Measurements from ENCODE around the gene CACNA1H.

CACNA1H gene

GRCh38 chr16:1261131-1261892, 108.4 kb downstream of the CACNA1H start:
- no peak overlapping the region for H3K27ac ChIP-seq
- TF ChIP-seq, protein P1, sequence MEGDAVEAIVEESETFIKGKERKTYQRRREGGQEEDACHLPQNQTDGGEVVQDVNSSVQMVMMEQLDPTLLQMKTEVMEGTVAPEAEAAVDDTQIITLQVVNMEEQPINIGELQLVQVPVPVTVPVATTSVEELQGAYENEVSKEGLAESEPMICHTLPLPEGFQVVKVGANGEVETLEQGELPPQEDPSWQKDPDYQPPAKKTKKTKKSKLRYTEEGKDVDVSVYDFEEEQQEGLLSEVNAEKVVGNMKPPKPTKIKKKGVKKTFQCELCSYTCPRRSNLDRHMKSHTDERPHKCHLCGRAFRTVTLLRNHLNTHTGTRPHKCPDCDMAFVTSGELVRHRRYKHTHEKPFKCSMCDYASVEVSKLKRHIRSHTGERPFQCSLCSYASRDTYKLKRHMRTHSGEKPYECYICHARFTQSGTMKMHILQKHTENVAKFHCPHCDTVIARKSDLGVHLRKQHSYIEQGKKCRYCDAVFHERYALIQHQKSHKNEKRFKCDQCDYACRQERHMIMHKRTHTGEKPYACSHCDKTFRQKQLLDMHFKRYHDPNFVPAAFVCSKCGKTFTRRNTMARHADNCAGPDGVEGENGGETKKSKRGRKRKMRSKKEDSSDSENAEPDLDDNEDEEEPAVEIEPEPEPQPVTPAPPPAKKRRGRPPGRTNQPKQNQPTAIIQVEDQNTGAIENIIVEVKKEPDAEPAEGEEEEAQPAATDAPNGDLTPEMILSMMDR (IDR thresholded peaks at IDR 0.05), result no peak
- TF ChIP-seq ZFX (IDR thresholded peaks at IDR 0.05; ENCODE audit: borderline replicate concordance), result no peak

GRCh38 chr16:1262210-1262845, 109.4 kb downstream of the CACNA1H start:
- TF ChIP-seq, protein P1 (IDR thresholded peaks at IDR 0.05), result no peak
- TF ChIP-seq ZFX (IDR thresholded peaks at IDR 0.05; ENCODE audit: borderline replicate concordance), result no peak
- H3K27ac ChIP-seq, result no peak overlapping the region

GRCh38 chr16:1262846-1263221, 109.9 kb downstream of the CACNA1H start:
- no peak for TF ChIP-seq ZFX (IDR thresholded peaks at IDR 0.05; ENCODE audit: borderline replicate concordance)
- TF ChIP-seq, protein P1 (IDR thresholded peaks at IDR 0.05), result no peak
- H3K27ac ChIP-seq, result no peak overlapping the region

DNA sequence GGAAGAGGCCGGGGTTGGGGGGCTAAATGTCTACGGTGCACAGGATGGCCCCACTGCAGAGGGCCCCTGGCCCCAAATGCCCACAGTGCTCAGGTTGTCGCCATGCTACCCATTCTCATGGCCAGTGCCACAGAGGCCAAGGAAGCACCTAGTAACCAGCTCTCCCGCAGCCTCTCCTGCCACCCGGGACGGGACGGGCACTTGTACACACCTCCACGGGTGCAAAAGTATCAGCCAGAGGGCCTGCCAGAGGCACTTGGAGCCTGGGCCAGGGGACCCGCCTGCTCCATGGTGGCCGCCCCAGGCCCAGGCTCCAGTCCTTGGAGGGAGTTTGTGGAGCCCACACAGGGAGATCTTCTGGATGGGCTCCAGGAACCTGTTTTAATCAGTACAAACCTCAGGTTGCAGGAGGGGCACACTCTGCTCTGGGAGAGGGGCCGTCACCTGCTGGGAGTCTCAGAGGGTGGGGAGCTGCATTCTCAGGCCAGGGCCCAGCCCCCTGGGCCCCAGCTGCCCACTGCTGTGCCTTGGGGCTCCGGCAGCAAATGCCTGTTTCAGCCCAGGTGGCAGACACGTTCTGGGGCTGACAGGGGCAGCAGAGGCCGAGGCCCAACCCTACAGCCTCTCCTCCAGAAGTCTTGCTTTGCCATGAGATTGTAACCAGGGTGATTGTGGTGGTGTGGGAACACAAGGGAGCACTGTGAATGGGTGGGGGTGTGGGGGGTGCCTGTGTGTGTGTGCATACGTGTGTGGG, 110.9 kb downstream of the CACNA1H start:
- TF ChIP-seq, protein P1 (IDR thresholded peaks at IDR 0.05), result no peak
- TF ChIP-seq ZFX (IDR thresholded peaks at IDR 0.05; ENCODE audit: borderline replicate concordance), result no peak

GRCh38 chr16:1264345-1265089, 111.6 kb downstream of the CACNA1H start:
- H3K27ac ChIP-seq, result no peak overlapping the region

More for the DNA sequence above, 110.9 kb downstream of the CACNA1H start:
- no peak overlapping the region for H3K27ac ChIP-seq

GRCh38 chr16:1265090-1265630, 112.3 kb downstream of the CACNA1H start:
- no peak for TF ChIP-seq ZFX (IDR thresholded peaks at IDR 0.05; ENCODE audit: borderline replicate concordance)
- TF ChIP-seq, protein P1 (IDR thresholded peaks at IDR 0.05), result no peak
- no peak overlapping the region for H3K27ac ChIP-seq

More at GRCh38 chr16:1264345-1265089, 111.6 kb downstream of the CACNA1H start:
- TF ChIP-seq ZFX (IDR thresholded peaks at IDR 0.05; ENCODE audit: borderline replicate concordance), result no peak
- TF ChIP-seq, protein P1 (IDR thresholded peaks at IDR 0.05), result no peak
